Lung (tissue), 16 donors: Measurements from ENCODE around the gene ALOX15B. TPM values are rescaled to one million over a fixed set of nuclear protein-coding genes. Genes with fewer than 3 reads are reported as not detected.

Source experiments
- ATAC-seq: fragments of 200-7000 bp; cut with Tn5 transposase; one replicate; pipeline ENCODE4 v1.9.1; 2020; ENCODE audit warnings: moderate number of reproducible peaks; ENCODE audit not compliant: insufficient read depth, low FRiP score
- DNase-seq, 3 donors: peaks; one replicate each; pipeline ENCODE4 v3.0.0-alpha.2; 2013 to 2017
- H3K27ac ChIP-seq, 2 donors: one replicate each; pipeline ENCODE4 v1.5.1; 2013; ENCODE audit warnings: mild to moderate bottlenecking in 2 of 2, moderate library complexity in 2 of 2, control low read depth in 1 of 2, inconsistent platforms in 1 of 2, low read depth in 1 of 2, low read length in 1 of 2
- H3K27me3 ChIP-seq, 3 donors: one replicate each; pipeline ENCODE4 v1.5.1; 2013; ENCODE audit warnings: low read length in 2 of 3; ENCODE audit not compliant: control insufficient read depth in 3 of 3, insufficient read depth in 3 of 3
- H3K36me3 ChIP-seq, 4 donors: one replicate each; pipeline ENCODE4 v1.5.1; 2013; ENCODE audit warnings: low read length in 4 of 4, mild to moderate bottlenecking in 1 of 4, moderate library complexity in 1 of 4; ENCODE audit not compliant: control insufficient read depth in 4 of 4, insufficient read depth in 4 of 4
- H3K4me1 ChIP-seq, 5 donors: one replicate each; pipeline ENCODE4 v1.5.1; 2013; ENCODE audit warnings: low read length in 5 of 5, mild to moderate bottlenecking in 2 of 5, moderate library complexity in 1 of 5; ENCODE audit not compliant: control insufficient read depth in 5 of 5, insufficient read depth in 5 of 5
- H3K4me3 ChIP-seq: one replicate; pipeline ENCODE4 v1.5.1; 2013; ENCODE audit warnings: mild to moderate bottlenecking, control low read depth, moderate library complexity
- H3K9ac ChIP-seq, 2 donors: one replicate each; pipeline ENCODE4 v1.5.1; 2013; ENCODE audit warnings: low read length in 2 of 2, control low read depth in 1 of 2; ENCODE audit not compliant: insufficient read depth in 1 of 2
- H3K9me3 ChIP-seq, 4 donors: one replicate each; pipeline ENCODE4 v1.5.1; 2013; ENCODE audit warnings: low read length in 3 of 4, mild to moderate bottlenecking in 1 of 4, moderate library complexity in 1 of 4; ENCODE audit not compliant: control insufficient read depth in 4 of 4, insufficient read depth in 3 of 4
- CTCF ChIP-seq: IDR thresholded peaks from 2 replicates; pipeline ENCODE4 v1.5.1; 2012; ENCODE audit warnings: mild to moderate bottlenecking; ENCODE audit errors: control extremely low read depth, extremely low read depth
- WGBS, 2 donors: extraction: QIAGEN DNeasy Blood & Tissue Kit; methylation state at CpG; one replicate each; pipeline ENCODE4 v1.1.7; 2013; 5-methylcytosine and 5-hydroxymethylcytosine counted together
- long read RNA-seq, 5 donors: transcript quantifications; one replicate each; lab custom pipeline, GENCODE V29; 2026
- polyA plus RNA-seq, 2 donors: library from polyadenylated mRNA; stranded (reverse); fragments of 200-250 nt; gene quantifications; one replicate each; pipeline ENCODE4 v1.2.1, GENCODE V29; 2013
- total RNA-seq, 2 donors: library from RNA; depleted of rRNA in 1 of 2; stranded (reverse); fragments of >200 nt in 1 of 2; gene quantifications; one replicate each; pipeline ENCODE4 v1.2.1, GENCODE V29; 2014 to 2021
- donor health status: control.
- donor health status: control.
- donor health status: Bipolar disorder and iron deficiency.
- donor health status: healthy.
- donor health status: DM: yes; HTN: yes; CAD: no.

Gene ALOX15B
- 100 to 1,000 TPM in 1 of 2 donors, 1 to 10 TPM in 1; 3.4 to 135 TPM for total RNA-seq
- polyA plus RNA-seq, result 10 to 100 TPM; 64.9 to 82.7 TPM
- long read RNA-seq, donor 1, result 0 reads
- long read RNA-seq, donor 2, result 0 reads
- long read RNA-seq, donor 3, result 0 reads
- long read RNA-seq, donor 4, result 0 reads
- long read RNA-seq, donor 5, result 0 reads

- WGBS, 2 donors, result 10 to 13% methylated on average over 35 to 37 of the region's 37 CpGs
- Histone ChIP-seq H3K27ac (peak within 1 kb of the TSS in 1 of 2 donors; percentile 89), H3K9me3 (peaks cover 0 to 5% (median 0%) of the 10 kb centered on the region in 4 donors), H3K36me3 (no peaks in the 10 kb centered on the region), H3K27me3 (peaks cover 0 to 2% (median 0%) of the 10 kb centered on the region in 3 donors), H3K4me3 (peak within 1 kb of the TSS; percentile 33), H3K9ac (no peak within 1 kb of the TSS), H3K4me1 (peaks cover 0 to 8% (median 0%) of the 10 kb centered on the region in 5 donors)
- ATAC-seq, result no peak
- DNase-seq, result peak in 2 of 3 donors; percentile 34 to 41
- TF ChIP-seq CTCF, result no peak
Measured at GRCh38 chr17:8038954-8039610, at the start of gene ALOX15B. Gene ALOX15B (plus strand): TSS chr17:8039059. CDS start chr17:8039156, 97 bp downstream.

DNA sequence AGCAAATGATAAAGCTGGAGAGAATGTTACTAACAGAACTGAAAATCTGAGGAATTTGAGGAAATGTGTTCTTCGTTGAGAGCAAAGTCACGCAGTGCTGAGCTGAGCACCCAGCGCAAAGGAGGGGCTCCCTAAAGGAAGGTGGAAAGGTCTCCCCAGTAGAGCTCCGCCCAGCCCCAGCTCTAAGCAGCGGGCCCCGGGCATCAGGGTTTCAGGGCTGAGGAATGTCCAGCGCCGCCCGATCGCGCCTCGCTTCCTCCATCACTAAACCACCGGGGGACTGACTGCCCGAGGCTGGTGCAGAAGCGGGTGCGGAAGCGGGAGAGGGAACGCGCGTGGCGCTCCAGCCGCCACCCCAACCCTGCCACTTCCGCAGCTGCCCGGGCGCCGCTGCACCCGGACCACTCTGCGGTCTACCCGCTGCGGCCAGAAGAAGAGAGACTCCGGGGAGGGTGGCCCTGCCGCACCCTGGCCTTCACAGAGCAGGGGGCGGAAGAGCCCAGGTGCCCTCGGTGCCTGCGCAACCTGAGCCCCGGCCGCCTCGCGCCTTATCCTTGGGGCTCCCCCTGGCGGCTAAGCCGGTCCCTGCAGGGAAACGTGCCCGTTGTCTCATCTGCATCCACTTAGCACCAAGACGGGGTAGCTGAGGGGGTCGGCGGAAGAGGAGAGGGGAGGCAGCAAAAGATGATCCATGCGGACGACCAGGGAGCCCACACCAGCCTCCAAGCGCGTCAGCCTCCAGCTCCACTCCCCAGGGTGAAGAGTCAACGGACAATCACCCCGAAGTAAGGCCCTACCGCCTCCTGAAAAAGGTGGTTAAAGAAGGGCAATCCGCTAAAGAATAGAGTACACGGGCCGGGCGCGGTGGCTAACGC is 48.8 kb upstream of the ALOX15B start:
- ATAC-seq (peak; percentile 91), DNase-seq (peak; percentile 74 to 82 (median 77))
- TF ChIP-seq CTCF, result peak; percentile 88
- H3K27me3 ChIP-seq, result peaks cover 0 to 3% (median 2%) of the 10 kb centered on the region in 3 donors
- H3K9me3 ChIP-seq, result no peaks in the 10 kb centered on the region
- H3K36me3 ChIP-seq, result no peaks in the 10 kb centered on the region
- peak overlapping the region; percentile 52 for H3K4me3 ChIP-seq
- WGBS, 2 donors, result 2% methylated on average over 59 of the region's 59 CpGs
- peak overlapping the region in 1 of 2 donors; percentile 13 for H3K9ac ChIP-seq
- H3K4me1 ChIP-seq, result peaks cover 0 to 5% (median 0%) of the 10 kb centered on the region in 5 donors
- H3K27ac ChIP-seq, result peak overlapping the region in 1 of 2 donors; percentile 78

DNA sequence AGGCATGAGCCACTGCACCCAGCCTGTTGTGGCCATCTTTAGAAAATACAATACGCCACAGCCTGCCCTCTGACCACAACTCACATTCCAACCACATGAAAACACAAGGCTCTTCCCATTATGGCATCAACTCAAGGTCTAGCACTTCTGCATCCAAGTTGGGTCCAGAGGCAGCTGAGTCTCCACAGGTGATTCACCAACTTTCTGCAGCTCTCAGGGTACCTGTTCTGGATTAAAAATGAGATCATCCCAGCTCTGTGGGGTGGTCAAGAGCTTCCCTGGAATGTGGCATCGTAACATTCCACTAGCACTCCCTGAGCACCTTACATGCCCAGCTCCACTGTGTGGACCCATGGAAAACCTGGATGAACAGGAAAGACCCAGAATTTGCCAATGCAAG is 46.3 kb upstream of the ALOX15B start:
- DNase-seq, result no peak
- no peak for ATAC-seq
- no peak for TF ChIP-seq CTCF

More for the DNA sequence above, 46.3 kb upstream of the ALOX15B start:
- Histone ChIP-seq H3K36me3 (no peaks in the 10 kb centered on the region), H3K9ac (no peak overlapping the region), H3K27ac (no peak overlapping the region), H3K4me1 (peaks cover 0 to 5% (median 0%) of the 10 kb centered on the region in 5 donors), H3K27me3 (peaks cover 0 to 9% (median 3%) of the 10 kb centered on the region in 3 donors), H3K4me3 (no peak overlapping the region), H3K9me3 (no peaks in the 10 kb centered on the region)
- WGBS, 2 donors, result 69 to 81% methylated on average over 2 of the region's 2 CpGs
